Parathyroid adenoma (tissue), 2 donors: ENCODE results near the gene PDE10A.

Source experiments
- H2AFZ ChIP-seq: fragments of 300-600 bp; sonication (generic); one replicate; pipeline ENCODE4 v1.7.0; 2017; ENCODE audit warnings: antibody characterized with exemption, mild to moderate bottlenecking
- H3K27ac ChIP-seq: fragments of 300-600 bp; sonication (generic); one replicate; pipeline ENCODE4 v1.7.0; 2017
- H3K27me3 ChIP-seq: fragments of 300-600 bp; sonication (generic); one replicate; pipeline ENCODE4 v1.7.0; 2017; ENCODE audit warnings: low read length; ENCODE audit not compliant: control insufficient read depth, insufficient read depth
- H3K36me3 ChIP-seq: fragments of 300-600 bp; sonication (generic); one replicate; pipeline ENCODE4 v1.7.0; 2017; ENCODE audit warnings: low read length; ENCODE audit not compliant: control insufficient read depth, insufficient read depth
- H3K4me1 ChIP-seq: fragments of 300-600 bp; sonication (generic); one replicate; pipeline ENCODE4 v1.7.0; 2017; ENCODE audit warnings: control low read depth
- H3K4me2 ChIP-seq: fragments of 300-600 bp; sonication (generic); one replicate; pipeline ENCODE4 v1.7.0; 2017; ENCODE audit warnings: low read length
- H3K4me3 ChIP-seq: fragments of 300-600 bp; sonication (generic); one replicate; pipeline ENCODE4 v1.7.0; 2017; ENCODE audit warnings: low read depth, low read length
- H3K79me2 ChIP-seq: fragments of 300-600 bp; sonication (generic); one replicate; pipeline ENCODE4 v1.7.0; 2017; ENCODE audit warnings: control low read depth
- H3K9ac ChIP-seq: fragments of 300-600 bp; sonication (generic); one replicate; pipeline ENCODE4 v1.7.0; 2017; ENCODE audit warnings: mild to moderate bottlenecking
- H3K9me3 ChIP-seq: fragments of 300-600 bp; sonication (generic); one replicate; pipeline ENCODE4 v1.7.0; 2017; ENCODE audit warnings: low read length; ENCODE audit not compliant: control insufficient read depth
- CTCF ChIP-seq: fragments of 300-600 bp; sonication (generic); IDR thresholded peaks from one replicate; pipeline ENCODE4 v1.7.0; 2017; ENCODE audit warnings: antibody characterized with exemption, mild to moderate bottlenecking
- donor health status: primary hyperparathyroidism.

The PDE10A gene

GRCh38 chr6:165704045-165704748 is 41.2 kb upstream of the PDE10A start:
- no peaks in the 10 kb centered on the region for H3K9me3 ChIP-seq
- H3K9ac ChIP-seq = no peak overlapping the region
- H3K4me2 ChIP-seq = no peak overlapping the region
- H3K4me3 ChIP-seq = no peak overlapping the region
- no peak overlapping the region for H3K27ac ChIP-seq
- no peak overlapping the region for H2AFZ ChIP-seq
- no peaks in the 10 kb centered on the region for H3K36me3 ChIP-seq
- no peaks in the 10 kb centered on the region for H3K79me2 ChIP-seq
- no peak for TF ChIP-seq CTCF
- H3K4me1 ChIP-seq = no peaks in the 10 kb centered on the region
- H3K27me3 ChIP-seq = no peaks in the 10 kb centered on the region

- Histone ChIP-seq H3K36me3 (no peaks in the 10 kb centered on the region), H3K9me3 (no peaks in the 10 kb centered on the region), H3K4me2 (no peak overlapping the region), H3K4me1 (no peaks in the 10 kb centered on the region), H3K4me3 (no peak overlapping the region), H3K79me2 (no peaks in the 10 kb centered on the region), H2AFZ (no peak overlapping the region), H3K27ac (no peak overlapping the region), H3K9ac (no peak overlapping the region), H3K27me3 (no peaks in the 10 kb centered on the region)
- TF ChIP-seq CTCF = no peak
Measured at GRCh38 chr6:165702669-165703068, 39.6 kb upstream of the PDE10A start.

GRCh38 chr6:165701564-165702354 is 38.7 kb upstream of the PDE10A start:
- TF ChIP-seq CTCF = no peak
- H3K4me2 ChIP-seq = no peak overlapping the region
- H2AFZ ChIP-seq = no peak overlapping the region
- H3K9me3 ChIP-seq = no peaks in the 10 kb centered on the region
- no peak overlapping the region for H3K27ac ChIP-seq
- H3K36me3 ChIP-seq = no peaks in the 10 kb centered on the region
- H3K9ac ChIP-seq = no peak overlapping the region
- H3K79me2 ChIP-seq = no peaks in the 10 kb centered on the region
- H3K4me3 ChIP-seq = no peak overlapping the region
- H3K27me3 ChIP-seq = no peaks in the 10 kb centered on the region
- H3K4me1 ChIP-seq = no peaks in the 10 kb centered on the region

GRCh38 chr6:165701005-165701404 is 38.0 kb upstream of the PDE10A start:
- Histone ChIP-seq H3K4me1 (no peaks in the 10 kb centered on the region), H3K4me3 (no peak overlapping the region), H3K9ac (no peak overlapping the region), H3K4me2 (no peak overlapping the region), H3K79me2 (no peaks in the 10 kb centered on the region), H3K9me3 (no peaks in the 10 kb centered on the region), H2AFZ (no peak overlapping the region), H3K27ac (no peak overlapping the region), H3K36me3 (no peaks in the 10 kb centered on the region), H3K27me3 (no peaks in the 10 kb centered on the region)
- no peak for TF ChIP-seq CTCF
